ENCODE data around the gene AJM1.
"Not testable (repeated sequence)": the region's sequence is repeated elsewhere in the genome, so short reads cannot be mapped to it uniquely, and the experiment has no call there.

The AJM1 gene

GRCh38 chr9:136842380-136842948 lies at the start of gene AJM1:
AJM1 (plus strand) TSS chr9:136842478; CDS start chr9:136844415, 1,937 bp downstream.
- DNase-seq = peak; percentile 59 to 86

GRCh38 chr9:136793086-136793946 lies 49.0 kb upstream of the AJM1 start:
- DNase-seq = no peak

GRCh38 chr9:136794281-136794999 lies 47.8 kb upstream of the AJM1 start:
- DNase-seq = no peak

- DNase-seq = no peak
Measured at GRCh38 chr9:136795000-136795348, 47.3 kb upstream of the AJM1 start.

GRCh38 chr9:136796238-136796774 lies 46.0 kb upstream of the AJM1 start, which contains the start of gene CCDC183:
CCDC183 (plus strand) TSS chr9:136796338; CDS start chr9:136796398, 60 bp downstream.
- no peak for DNase-seq

GRCh38 chr9:136796775-136797347 lies 45.4 kb upstream of the AJM1 start:
- not testable (repeated sequence) for DNase-seq

GRCh38 chr9:136798708-136799078 lies 43.6 kb upstream of the AJM1 start:
- no peak for DNase-seq

- DNase-seq = no peak
Measured at GRCh38 chr9:136799079-136799853, 43.0 kb upstream of the AJM1 start.

- DNase-seq = peak in 1 of 2 donors; percentile 12
Measured at GRCh38 chr9:136799854-136800657, 42.2 kb upstream of the AJM1 start.

- no peak for DNase-seq
Measured at GRCh38 chr9:136802321-136802720, 40.0 kb upstream of the AJM1 start.

GRCh38 chr9:136803009-136803550 lies 39.2 kb upstream of the AJM1 start:
- not testable (repeated sequence) for DNase-seq

- DNase-seq = no peak
Measured at GRCh38 chr9:136803551-136804508, 38.4 kb upstream of the AJM1 start.

GRCh38 chr9:136804509-136805206 lies 37.6 kb upstream of the AJM1 start:
- no peak for DNase-seq

GRCh38 chr9:136805207-136805740 lies 37.0 kb upstream of the AJM1 start:
- DNase-seq = no peak

GRCh38 chr9:136806067-136806466 lies 36.2 kb upstream of the AJM1 start:
- no peak for DNase-seq

- DNase-seq = no peak
Measured at GRCh38 chr9:136806631-136807201, 35.6 kb upstream of the AJM1 start.

- peak; percentile 58 to 68 for DNase-seq
Measured at GRCh38 chr9:136807281-136808074, 34.8 kb upstream of the AJM1 start, which contains the start of gene RABL6. RABL6 (plus strand) TSS chr9:136807948; CDS start chr9:136808197, 249 bp downstream.
